Measurements from ENCODE around the gene TAS1R2.

DNA sequence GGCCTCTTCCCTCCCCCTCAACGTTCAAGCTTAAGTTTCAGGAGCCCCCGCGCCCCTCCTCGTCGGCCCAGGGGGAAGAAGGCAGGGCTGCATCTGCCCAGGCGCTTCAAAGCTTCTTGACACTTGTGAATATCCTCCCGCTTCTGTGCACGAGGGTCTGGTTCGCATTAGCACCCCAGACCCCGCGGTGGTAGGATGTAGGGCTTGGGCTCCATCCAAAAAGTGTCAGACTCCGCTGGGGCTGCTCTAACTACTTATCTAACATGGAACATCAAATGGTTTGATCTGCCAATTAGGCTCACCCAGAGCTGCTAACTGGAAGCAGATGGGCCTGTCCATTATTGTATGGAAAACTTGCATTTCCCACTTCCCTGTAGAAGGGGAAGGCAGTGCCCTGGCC, 28.9 kb downstream of the TAS1R2 start:
- TF ChIP-seq POLR2A (IDR thresholded peaks at IDR 0.05), result no peak
- TF ChIP-seq, protein P1, sequence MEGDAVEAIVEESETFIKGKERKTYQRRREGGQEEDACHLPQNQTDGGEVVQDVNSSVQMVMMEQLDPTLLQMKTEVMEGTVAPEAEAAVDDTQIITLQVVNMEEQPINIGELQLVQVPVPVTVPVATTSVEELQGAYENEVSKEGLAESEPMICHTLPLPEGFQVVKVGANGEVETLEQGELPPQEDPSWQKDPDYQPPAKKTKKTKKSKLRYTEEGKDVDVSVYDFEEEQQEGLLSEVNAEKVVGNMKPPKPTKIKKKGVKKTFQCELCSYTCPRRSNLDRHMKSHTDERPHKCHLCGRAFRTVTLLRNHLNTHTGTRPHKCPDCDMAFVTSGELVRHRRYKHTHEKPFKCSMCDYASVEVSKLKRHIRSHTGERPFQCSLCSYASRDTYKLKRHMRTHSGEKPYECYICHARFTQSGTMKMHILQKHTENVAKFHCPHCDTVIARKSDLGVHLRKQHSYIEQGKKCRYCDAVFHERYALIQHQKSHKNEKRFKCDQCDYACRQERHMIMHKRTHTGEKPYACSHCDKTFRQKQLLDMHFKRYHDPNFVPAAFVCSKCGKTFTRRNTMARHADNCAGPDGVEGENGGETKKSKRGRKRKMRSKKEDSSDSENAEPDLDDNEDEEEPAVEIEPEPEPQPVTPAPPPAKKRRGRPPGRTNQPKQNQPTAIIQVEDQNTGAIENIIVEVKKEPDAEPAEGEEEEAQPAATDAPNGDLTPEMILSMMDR (IDR thresholded peaks at IDR 0.05), result no peak
